GM23338 (cell line): Measurements from ENCODE around the gene RPTOR. TPM values are rescaled to one million over a fixed set of nuclear protein-coding genes. Genes with fewer than 3 reads are reported as not detected.

Source experiments
- ATAC-seq: fragments of 200-7000 bp; cut with Tn5 transposase; 3 replicates; pipeline ENCODE4 v1.9.1; 2020
- DNase-seq: peaks from one replicate; pipeline ENCODE4 v3.0.0-alpha.2; 2015; ENCODE audit warnings: low spot score
- H2AFZ ChIP-seq: fragments of 200-600 bp; sonication (generic); 2 replicates; pipeline ENCODE4 v1.8.0; 2016; ENCODE audit warnings: antibody characterized with exemption, mild to moderate bottlenecking, moderate library complexity
- H3F3A ChIP-seq: fragments of 200-600 bp; sonication (generic); replicated peaks from 2 replicates; pipeline ENCODE4 v1.8.0; 2017; ENCODE audit warnings: antibody characterized with exemption, mixed run types, low read depth
- H3K27ac ChIP-seq: fragments of 200-600 bp; sonication (generic); 2 replicates; pipeline ENCODE4 v1.6.1; 2016; ENCODE audit warnings: low read depth
- H3K27me3 ChIP-seq: fragments of 200-600 bp; sonication (generic); 2 replicates; pipeline ENCODE4 v1.8.0; 2016; ENCODE audit warnings: mild to moderate bottlenecking, mixed run types, moderate library complexity; ENCODE audit not compliant: insufficient read depth
- H3K36me3 ChIP-seq: fragments of 200-600 bp; sonication (generic); 2 replicates; pipeline ENCODE4 v1.8.0; 2016; ENCODE audit warnings: mild to moderate bottlenecking; ENCODE audit not compliant: insufficient read depth
- H3K4me1 ChIP-seq: fragments of 200-600 bp; sonication (generic); 2 replicates; pipeline ENCODE4 v1.8.0; 2016; ENCODE audit warnings: mild to moderate bottlenecking, moderate library complexity; ENCODE audit not compliant: insufficient read depth
- H3K4me2 ChIP-seq: fragments of 200-600 bp; sonication (generic); 2 replicates; pipeline ENCODE4 v1.7.1; 2017; ENCODE audit warnings: mixed run types
- H3K4me3 ChIP-seq: fragments of 200-600 bp; sonication (generic); 2 replicates; pipeline ENCODE4 v1.6.1; 2016; ENCODE audit warnings: mixed run types
- H3K79me2 ChIP-seq: fragments of 200-600 bp; sonication (generic); replicated peaks from 2 replicates; pipeline ENCODE4 v1.8.0; 2017; ENCODE audit warnings: mild to moderate bottlenecking; ENCODE audit not compliant: insufficient read depth
- H3K9me2 ChIP-seq: fragments of 200-600 bp; sonication (generic); 2 replicates; pipeline ENCODE4 v1.8.0; 2017; ENCODE audit not compliant: insufficient read depth
- H4K20me1 ChIP-seq: fragments of 200-600 bp; sonication (generic); replicated peaks from 2 replicates; pipeline ENCODE4 v1.8.0; 2017; ENCODE audit warnings: mild to moderate bottlenecking; ENCODE audit not compliant: insufficient read depth
- H3K27ac Mint-ChIP-seq: 2 replicates; pipeline ENCODE4 v1.8.0; 2020; ENCODE audit warnings: inconsistent platforms, mild to moderate bottlenecking, moderate library complexity, mixed read lengths
- H3K27me3 Mint-ChIP-seq: 3 replicates; pipeline ENCODE4 v1.8.0; 2022; ENCODE audit warnings: low read depth, mild to moderate bottlenecking, moderate library complexity, mixed read lengths, inconsistent platforms; ENCODE audit not compliant: insufficient read depth, poor library complexity
- H3K36me3 Mint-ChIP-seq: 3 replicates; pipeline ENCODE4 v1.8.0; 2021; ENCODE audit warnings: low read depth, mild to moderate bottlenecking, inconsistent platforms, moderate library complexity, mixed read lengths
- H3K4me1 Mint-ChIP-seq: 3 replicates; pipeline ENCODE4 v1.8.0; 2020; ENCODE audit warnings: mild to moderate bottlenecking, inconsistent platforms, mixed read lengths
- H3K4me3 Mint-ChIP-seq: 3 replicates; pipeline ENCODE4 v1.8.0; 2021; ENCODE audit warnings: moderate library complexity, mild to moderate bottlenecking, inconsistent platforms, mixed read lengths
- H3K9me3 Mint-ChIP-seq: 3 replicates; pipeline ENCODE4 v1.8.0; 2020; ENCODE audit warnings: moderate library complexity, mild to moderate bottlenecking, inconsistent platforms, mixed read lengths
- CREB1 ChIP-seq: fragments of 250-450 bp; sonication (Bioruptor Pico); IDR thresholded peaks from 2 replicates; pipeline ENCODE4 v1.5.0; 2020; ENCODE audit warnings: low read depth, mild to moderate bottlenecking, moderate library complexity
- CTCF ChIP-seq, 2 experiments: fragments of 200-600 bp in 1 of 2; sonication (generic) in 1 of 2; conservative IDR thresholded peaks; 2 replicates each; pipeline versions ENCODE4 v1.5.1 to v1.6.1; 2016 to 2017; ENCODE audit warnings: antibody characterized with exemption in 2 of 2, low read depth in 2 of 2, mild to moderate bottlenecking in 2 of 2, moderate library complexity in 1 of 2
- ETS1 ChIP-seq: IDR thresholded peaks from 2 replicates; pipeline ENCODE4 v1.6.1; 2016; ENCODE audit warnings: antibody characterized with exemption
- EZH2 ChIP-seq: fragments of 200-600 bp; sonication (generic); IDR thresholded peaks from one replicate; pipeline ENCODE4 v1.8.0; 2017; ENCODE audit warnings: antibody characterized with exemption, mild to moderate bottlenecking, low read depth; ENCODE audit not compliant: unreplicated experiment
- EZH2phosphoT487 ChIP-seq: fragments of 200-600 bp; sonication (generic); IDR thresholded peaks from one replicate; pipeline ENCODE4 v1.8.1; 2018; ENCODE audit warnings: antibody characterized with exemption; ENCODE audit not compliant: unreplicated experiment
- JUNB ChIP-seq: IDR thresholded peaks from one replicate; pipeline ENCODE4 v1.6.1; 2016; ENCODE audit warnings: antibody characterized with exemption; ENCODE audit not compliant: unreplicated experiment
- NANOG ChIP-seq: IDR thresholded peaks from 2 replicates; pipeline ENCODE4 v1.6.1; 2016; ENCODE audit warnings: antibody characterized with exemption, borderline replicate concordance
- POLR2AphosphoS5 ChIP-seq: IDR thresholded peaks from 2 replicates; pipeline ENCODE4 v1.6.1; 2016; ENCODE audit warnings: antibody characterized with exemption, low read depth
- REST ChIP-seq: IDR thresholded peaks from one replicate; pipeline ENCODE4 v1.6.1; 2018; ENCODE audit warnings: antibody characterized with exemption; ENCODE audit not compliant: unreplicated experiment
- STAT1 ChIP-seq: IDR thresholded peaks from one replicate; pipeline ENCODE4 v1.6.1; 2016; ENCODE audit warnings: antibody characterized with exemption; ENCODE audit not compliant: unreplicated experiment
- ZNF114 ChIP-seq: fragments of 250-450 bp; sonication (Bioruptor Pico); IDR thresholded peaks from 2 replicates; pipeline ENCODE4 v1.5.0; 2020; ENCODE audit warnings: mild to moderate bottlenecking, moderate library complexity
- ZNF331 ChIP-seq: fragments of 250-450 bp; sonication (Bioruptor Pico); IDR thresholded peaks from 2 replicates; pipeline ENCODE4 v1.5.0; 2020; ENCODE audit warnings: low read depth, mild to moderate bottlenecking, moderate library complexity
- ZNF462 ChIP-seq: fragments of 250-450 bp; sonication (Bioruptor Pico); IDR thresholded peaks from 2 replicates; pipeline ENCODE4 v1.5.0; 2020; ENCODE audit warnings: mild to moderate bottlenecking, moderate library complexity
- polyA plus RNA-seq: library from polyadenylated mRNA; unstranded; fragments of >200 nt; fragmentation: Nextera tagmentation; extraction: Ambion mirVana; gene quantifications from 2 replicates; pipeline ENCODE4 v1.2.1, GENCODE V29; 2016
- total RNA-seq: library from RNA; depleted of rRNA; stranded (reverse); fragments of >200 nt; shearing (Covaris generic); gene quantifications from 2 replicates; pipeline ENCODE4 v1.2.3, GENCODE V29; 2014

Gene RPTOR
- total and polyA plus RNA-seq, 2 experiments from 2014 or later: 9.5 to 38.0 TPM

- Mint-ChIP-seq H3K4me3 (no peak overlapping the region), H3K27me3 (peaks cover 8% of the 10 kb centered on the region), H3K4me1 (peaks cover 26% of the 10 kb centered on the region), H3K9me3 (no peaks in the 10 kb centered on the region), H3K27ac (peak overlapping the region; percentile 5; the same call in 1 of the 2 replicates), H3K36me3 (no peaks in the 10 kb centered on the region; the same call in 2 of the 3 replicates)
- Histone ChIP-seq H3K27ac (no peak overlapping the region), H2AFZ (no peak overlapping the region), H3K4me1 (no peaks in the 10 kb centered on the region), H3K4me3 (no peak overlapping the region), H3K9me2 (no peaks in the 10 kb centered on the region), H3F3A (no peaks in the 10 kb centered on the region), H3K79me2 (peaks cover 57% of the 10 kb centered on the region), H3K4me2 (no peak overlapping the region), H3K36me3 (no peaks in the 10 kb centered on the region), H3K27me3 (no peaks in the 10 kb centered on the region), H4K20me1 (peaks cover 11% of the 10 kb centered on the region)
- no peak for TF ChIP-seq NANOG
- no peak for TF ChIP-seq EZH2phosphoT487
- TF ChIP-seq STAT1: no peak
- TF ChIP-seq REST: no peak
- TF ChIP-seq JUNB: no peak
- no peak; a peak in 1 of 4 replicates for TF ChIP-seq CTCF (conservative IDR thresholded peaks at IDR 0.05; ENCODE audit: low read depth in 2 of 2)
- no peak for TF ChIP-seq CREB1 (CRISPR knock-in tag)
- TF ChIP-seq ZNF114 (CRISPR knock-in tag): no peak
- no peak for TF ChIP-seq ETS1
- no peak for TF ChIP-seq EZH2
- no peak for TF ChIP-seq ZNF331 (CRISPR knock-in tag)
- TF ChIP-seq POLR2AphosphoS5: no peak
- no peak for TF ChIP-seq ZNF462
- DNase-seq (no peak), ATAC-seq (no peak)
Measured at GRCh38 chr17:80671039-80671824, 126.6 kb downstream of the RPTOR start.
